ENCODE data around the gene ACTR3.

GRCh38 chr2:113854970-113855740 is 34.7 kb upstream of the ACTR3 start:
- no peak for TF ChIP-seq POLR2AphosphoS5 (IDR thresholded peaks at IDR 0.05)
- no peak for TF ChIP-seq POLR2A (IDR thresholded peaks at IDR 0.05)
- TF ChIP-seq EP300 (IDR thresholded peaks at IDR 0.05): no peak
- TF ChIP-seq CTCF (IDR thresholded peaks at IDR 0.05): no peak
